Activated CD4-positive, alpha-beta T cell treated with anti-CD3 and anti-CD28 coated beads, Interleukin-2, Interleukin-4, amounts not matched to agents 100 ng/mL and 50 ng/mL, durations not matched to agents 16 hours and 8 hours (primary cell): ENCODE data around the gene FOXO3.

ENCODE experiments used
- DNase-seq: peaks from one replicate; pipeline ENCODE4 v3.0.0-alpha.2; 2020; ENCODE audit warnings: low spot score

The FOXO3 gene

DNA sequence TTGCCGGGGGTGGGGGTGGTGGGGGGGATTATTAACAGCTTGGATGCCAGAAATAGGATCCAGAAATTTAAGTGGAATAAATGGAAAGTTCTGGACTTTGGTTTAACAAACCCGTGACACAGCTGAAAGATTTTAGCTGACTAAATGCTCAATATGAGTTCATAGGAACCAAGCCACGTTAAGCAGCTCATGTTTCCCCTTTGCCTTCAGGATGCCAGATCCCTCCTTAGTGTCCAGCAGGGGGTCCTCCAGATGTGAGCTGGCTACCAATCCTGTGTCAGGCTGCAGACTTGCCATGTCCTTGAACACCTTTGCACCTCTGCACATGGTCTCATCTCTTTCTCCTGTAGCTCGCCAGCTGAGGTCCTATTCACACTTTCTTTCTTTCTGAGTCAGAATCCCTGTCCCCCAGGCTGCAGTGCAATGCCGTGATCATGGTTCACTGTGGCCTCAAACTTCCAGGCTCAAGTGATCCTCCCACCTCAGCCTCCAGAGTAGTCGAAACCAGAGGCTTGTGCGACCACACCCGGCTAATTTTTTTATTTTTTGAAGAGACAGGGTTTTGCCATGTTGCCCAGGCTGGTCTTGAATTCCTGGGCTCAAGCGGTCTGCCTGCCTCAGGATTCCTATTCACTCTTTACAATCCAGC lies 154.2 kb downstream of the FOXO3 start:
- no peak for DNase-seq

- DNase-seq = no peak
These were observed 155.1 kb downstream of the FOXO3 start for GRCh38 chr6:108715832-108716231.

DNA sequence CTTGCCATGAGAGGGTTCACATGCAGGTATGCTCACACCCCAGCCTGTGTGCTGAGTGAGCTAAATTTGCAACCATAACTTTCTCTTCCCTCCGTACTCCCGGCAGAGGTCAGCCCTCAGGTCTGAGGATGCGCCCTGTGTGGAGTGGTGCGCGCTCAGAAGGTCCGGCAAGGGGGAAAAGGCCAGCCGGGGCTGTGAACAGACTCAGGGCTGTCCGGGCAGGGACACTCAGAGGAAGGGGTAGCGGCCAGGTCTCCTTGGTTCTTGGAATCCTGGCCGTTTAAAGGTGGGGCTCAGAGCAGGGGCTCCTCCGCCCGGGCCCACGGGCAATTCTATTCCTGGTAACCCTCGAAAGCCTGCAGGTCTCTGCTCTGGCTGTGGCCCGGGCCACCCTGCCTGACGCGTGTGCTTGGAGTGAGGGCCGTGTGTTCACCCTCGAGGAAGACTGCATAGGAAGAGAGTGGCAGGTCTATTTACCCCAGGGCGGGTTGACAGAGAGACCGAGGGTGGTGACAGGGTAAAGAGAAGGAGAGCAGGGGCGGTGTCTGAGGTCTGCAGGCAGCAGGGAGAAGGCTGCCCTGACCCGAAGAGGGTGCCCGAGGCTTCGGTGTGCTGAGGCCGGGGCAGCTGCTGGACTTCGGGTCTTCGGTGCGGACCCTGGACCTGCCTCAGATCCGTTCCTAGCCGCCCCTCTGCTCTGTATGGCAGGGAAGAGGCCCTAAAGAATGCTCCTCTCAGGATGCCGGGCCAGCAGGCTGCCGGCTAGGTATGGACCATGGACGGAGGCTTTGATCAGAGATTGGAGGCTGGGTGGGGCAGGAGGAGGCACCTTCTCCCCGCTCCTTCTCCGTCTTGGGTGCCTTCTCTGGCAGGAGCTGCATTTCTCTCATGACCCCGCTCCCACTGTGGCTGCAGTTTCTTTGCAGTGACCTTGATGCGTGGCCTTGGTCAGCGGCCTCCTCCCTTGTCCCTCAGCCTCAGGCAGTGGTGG lies 156.4 kb downstream of the FOXO3 start:
- DNase-seq = no peak

- no peak for DNase-seq
These were observed 158.8 kb downstream of the FOXO3 start for GRCh38 chr6:108719477-108719876.

GRCh38 chr6:108720827-108721226 lies 160.1 kb downstream of the FOXO3 start:
- DNase-seq = no peak

GRCh38 chr6:108721286-108721685 lies 160.6 kb downstream of the FOXO3 start:
- no peak for DNase-seq

GRCh38 chr6:108723594-108723993 lies 162.9 kb downstream of the FOXO3 start:
- DNase-seq = no peak

- no peak for DNase-seq
These were observed 166.1 kb downstream of the FOXO3 start for GRCh38 chr6:108726726-108727339.

- no peak for DNase-seq
These were observed 167.4 kb downstream of the FOXO3 start for GRCh38 chr6:108727966-108728730.

DNA sequence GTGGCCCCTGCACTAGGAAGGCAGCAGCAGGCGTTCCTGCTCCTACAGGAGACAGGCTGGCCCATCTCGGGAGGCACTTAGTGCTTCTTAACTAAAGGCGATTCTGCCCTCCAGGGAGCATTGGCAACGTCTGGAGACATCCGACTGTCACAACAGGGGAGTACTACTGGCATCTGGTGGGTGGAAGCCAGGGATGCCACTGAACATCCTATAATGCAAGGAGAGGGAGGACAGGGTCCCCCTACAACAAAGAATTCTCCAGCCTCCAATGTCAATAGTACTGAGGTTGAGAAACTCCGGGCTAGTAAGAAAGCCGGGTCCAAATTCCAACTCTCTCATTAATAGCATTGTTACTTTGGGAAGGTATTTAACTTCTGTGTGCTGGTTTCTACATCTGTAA lies 168.1 kb downstream of the FOXO3 start:
- no peak for DNase-seq

DNA sequence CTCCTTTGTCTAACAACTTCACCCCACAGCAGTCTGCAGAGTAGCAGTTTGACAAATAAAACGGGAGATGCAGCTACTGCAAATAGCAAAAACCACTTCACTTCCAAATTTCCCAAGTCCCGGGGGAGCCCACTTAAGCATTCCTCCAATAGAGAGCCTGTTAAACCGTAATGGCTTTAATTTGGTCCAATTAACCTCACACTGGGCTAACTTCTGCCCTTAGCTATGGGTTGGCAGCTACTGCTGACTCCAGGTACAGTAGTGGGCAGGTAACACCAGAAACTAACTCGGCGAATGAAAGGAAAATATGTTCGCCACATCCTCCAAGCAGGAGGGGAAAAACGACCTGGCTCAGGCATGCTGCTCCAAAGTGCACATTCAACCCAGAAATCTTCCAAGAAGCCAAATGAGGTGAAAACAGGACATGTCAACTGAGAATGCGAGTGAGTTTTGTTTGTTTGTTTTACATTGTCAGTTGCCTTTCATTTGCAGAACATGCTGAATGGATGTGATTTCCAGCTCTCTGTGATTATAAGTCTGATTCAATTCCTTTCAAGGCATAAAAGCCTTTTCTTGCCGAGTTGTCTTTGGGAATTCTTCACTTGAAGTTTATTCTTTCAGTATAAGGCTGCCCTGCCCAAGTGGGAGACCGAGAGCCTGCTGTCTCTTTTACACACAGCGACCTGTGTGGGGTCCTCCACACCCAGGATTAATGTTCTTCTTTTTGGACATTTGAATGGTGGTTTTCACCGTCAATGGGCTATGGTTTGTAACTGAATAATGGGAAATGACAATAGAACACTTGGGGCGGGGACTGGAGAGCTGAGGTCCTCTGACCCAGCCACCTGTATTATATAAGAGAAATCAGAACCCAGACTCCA lies 170.2 kb downstream of the FOXO3 start:
- no peak for DNase-seq

- DNase-seq = no peak
These were observed 171.6 kb downstream of the FOXO3 start for GRCh38 chr6:108732091-108732870.

GRCh38 chr6:108733051-108733450 lies 172.3 kb downstream of the FOXO3 start:
- DNase-seq = no peak

DNA sequence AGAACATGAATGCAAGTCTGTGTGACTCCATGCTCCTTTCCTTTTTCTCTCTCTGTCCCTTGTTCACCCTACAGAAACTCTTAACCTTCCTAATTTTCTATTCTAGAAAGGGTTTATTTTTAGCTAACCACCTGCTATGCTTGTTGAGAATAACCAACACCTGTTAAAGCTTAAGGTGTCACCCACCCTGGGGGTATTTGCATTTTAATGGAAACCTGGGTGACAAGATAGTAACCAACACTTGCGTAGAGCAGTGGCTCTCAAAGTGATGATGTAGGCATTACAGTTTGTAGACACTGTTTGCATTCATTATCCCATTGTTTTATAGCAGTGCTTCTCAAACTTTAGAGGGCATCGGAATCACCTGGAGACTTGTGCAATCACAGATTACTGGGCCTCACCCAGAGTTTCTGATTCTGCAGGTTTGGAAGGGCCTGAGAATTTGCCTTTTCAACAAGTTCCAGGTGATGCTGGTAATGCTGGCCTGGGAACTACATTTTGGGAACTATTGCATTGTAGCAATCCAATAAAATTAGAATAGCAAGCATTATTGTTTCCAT lies 173.1 kb downstream of the FOXO3 start:
- no peak for DNase-seq
